ENCODE measurements around the gene CHD9NB. TPM values are rescaled to one million over a fixed set of nuclear protein-coding genes. Genes with fewer than 3 reads are reported as not detected.

CHD9NB gene
- total and polyA plus RNA-seq, 2 experiments from 2014 or later: 0.81 to 2.3 TPM

DNA sequence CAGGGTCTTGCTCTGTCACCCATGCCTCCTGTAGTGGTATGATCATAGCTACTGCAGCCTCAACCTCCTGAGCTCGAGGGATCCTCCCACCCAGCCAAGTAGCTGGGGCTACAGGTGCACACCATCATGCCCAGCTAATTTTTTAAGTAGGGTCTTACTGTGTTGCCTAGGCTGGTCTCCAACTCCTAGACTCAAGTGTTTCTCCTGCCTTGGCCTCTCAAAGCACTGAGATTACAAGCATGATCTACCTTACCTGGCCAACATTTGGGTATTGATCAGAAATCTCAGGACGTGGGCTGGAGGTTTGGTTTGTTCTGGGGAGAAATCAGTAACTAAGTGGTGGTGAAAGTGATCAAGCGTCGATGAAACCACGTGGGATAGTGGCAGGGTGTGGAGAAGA lies 6.2 kb upstream of the CHD9NB start:
- Histone ChIP-seq H3K9me2 (replicated peaks; ENCODE audit: insufficient read depth) (no peaks in the 10 kb centered on the region), H3K4me1 (ENCODE audit: insufficient read depth) (peaks cover 13% of the 10 kb centered on the region), H3K27ac (peak overlapping the region; percentile 61), H3K27me3 (no peaks in the 10 kb centered on the region), H4K20me1 (ENCODE audit: insufficient read depth, poor library complexity, severe bottlenecking) (no peaks in the 10 kb centered on the region), H3K4me3 (no peak overlapping the region), H3K9me3 (ENCODE audit: low read depth) (no peaks in the 10 kb centered on the region), H3K36me3 (replicated peaks; ENCODE audit: insufficient read depth, low read depth) (no peaks in the 10 kb centered on the region), H3K79me2 (peaks cover 77% of the 10 kb centered on the region), H2AFZ (no peak overlapping the region), H3K4me2 (no peak overlapping the region)
- DNase-seq (ENCODE audit: low spot score): no peak
- TF ChIP-seq, protein P1, sequence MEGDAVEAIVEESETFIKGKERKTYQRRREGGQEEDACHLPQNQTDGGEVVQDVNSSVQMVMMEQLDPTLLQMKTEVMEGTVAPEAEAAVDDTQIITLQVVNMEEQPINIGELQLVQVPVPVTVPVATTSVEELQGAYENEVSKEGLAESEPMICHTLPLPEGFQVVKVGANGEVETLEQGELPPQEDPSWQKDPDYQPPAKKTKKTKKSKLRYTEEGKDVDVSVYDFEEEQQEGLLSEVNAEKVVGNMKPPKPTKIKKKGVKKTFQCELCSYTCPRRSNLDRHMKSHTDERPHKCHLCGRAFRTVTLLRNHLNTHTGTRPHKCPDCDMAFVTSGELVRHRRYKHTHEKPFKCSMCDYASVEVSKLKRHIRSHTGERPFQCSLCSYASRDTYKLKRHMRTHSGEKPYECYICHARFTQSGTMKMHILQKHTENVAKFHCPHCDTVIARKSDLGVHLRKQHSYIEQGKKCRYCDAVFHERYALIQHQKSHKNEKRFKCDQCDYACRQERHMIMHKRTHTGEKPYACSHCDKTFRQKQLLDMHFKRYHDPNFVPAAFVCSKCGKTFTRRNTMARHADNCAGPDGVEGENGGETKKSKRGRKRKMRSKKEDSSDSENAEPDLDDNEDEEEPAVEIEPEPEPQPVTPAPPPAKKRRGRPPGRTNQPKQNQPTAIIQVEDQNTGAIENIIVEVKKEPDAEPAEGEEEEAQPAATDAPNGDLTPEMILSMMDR (IDR thresholded peaks at IDR 0.05; ENCODE audit: poor library complexity): no peak
- TF ChIP-seq EZH2 (IDR thresholded peaks at IDR 0.05; ENCODE audit: borderline replicate concordance) (no peak), EZH2phosphoT487 (IDR thresholded peaks at IDR 0.05; ENCODE audit: low read depth, severe bottlenecking, unreplicated experiment) (no peak)
- WGBS (ENCODE audit: low lambda C conversion rate, missing lambda C conversion rate): 88% methylated on average over 5 of the region's 5 CpGs

DNA sequence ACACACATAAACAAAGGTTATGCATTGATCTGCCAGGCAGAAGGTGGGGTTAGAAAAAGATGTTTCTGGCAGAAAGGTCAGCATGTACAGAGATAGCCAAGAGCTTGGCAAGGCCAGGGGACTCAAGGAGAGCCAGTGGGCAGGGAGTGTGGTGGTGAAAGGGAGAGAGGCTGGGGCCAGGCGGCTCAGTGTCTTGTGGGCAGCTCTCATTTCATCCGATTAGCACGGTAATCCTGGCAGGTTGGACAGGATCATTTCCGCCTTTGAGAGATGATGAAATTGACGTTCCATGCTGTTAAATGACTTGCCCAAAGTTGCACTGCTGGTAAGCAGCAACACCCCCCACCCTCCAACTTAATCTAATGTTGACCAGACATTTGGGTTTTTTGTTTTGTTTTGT lies 5.7 kb upstream of the CHD9NB start:
- H3K79me2 ChIP-seq: peaks cover 73% of the 10 kb centered on the region
- DNase-seq (ENCODE audit: low spot score): no peak
- H3K9me2 ChIP-seq (replicated peaks; ENCODE audit: insufficient read depth): no peaks in the 10 kb centered on the region
- H2AFZ ChIP-seq: no peak overlapping the region
- peaks cover 15% of the 10 kb centered on the region for H3K4me1 ChIP-seq (ENCODE audit: insufficient read depth)
- H3K4me2 ChIP-seq: no peak overlapping the region
- no peaks in the 10 kb centered on the region for H3K36me3 ChIP-seq (replicated peaks; ENCODE audit: insufficient read depth, low read depth)
- no peak overlapping the region for H3K4me3 ChIP-seq
- H4K20me1 ChIP-seq (ENCODE audit: insufficient read depth, poor library complexity, severe bottlenecking): no peaks in the 10 kb centered on the region
- no peaks in the 10 kb centered on the region for H3K9me3 ChIP-seq (ENCODE audit: low read depth)
- H3K27me3 ChIP-seq: no peaks in the 10 kb centered on the region
- peak overlapping the region; percentile 61 for H3K27ac ChIP-seq
- WGBS (ENCODE audit: low lambda C conversion rate, missing lambda C conversion rate): 84% methylated on average over 5 of the region's 5 CpGs
- no peak for TF ChIP-seq EZH2phosphoT487 (IDR thresholded peaks at IDR 0.05; ENCODE audit: low read depth, severe bottlenecking, unreplicated experiment)
- no peak for TF ChIP-seq EZH2 (IDR thresholded peaks at IDR 0.05; ENCODE audit: borderline replicate concordance)
- TF ChIP-seq, protein P1 (IDR thresholded peaks at IDR 0.05; ENCODE audit: poor library complexity): no peak

DNA sequence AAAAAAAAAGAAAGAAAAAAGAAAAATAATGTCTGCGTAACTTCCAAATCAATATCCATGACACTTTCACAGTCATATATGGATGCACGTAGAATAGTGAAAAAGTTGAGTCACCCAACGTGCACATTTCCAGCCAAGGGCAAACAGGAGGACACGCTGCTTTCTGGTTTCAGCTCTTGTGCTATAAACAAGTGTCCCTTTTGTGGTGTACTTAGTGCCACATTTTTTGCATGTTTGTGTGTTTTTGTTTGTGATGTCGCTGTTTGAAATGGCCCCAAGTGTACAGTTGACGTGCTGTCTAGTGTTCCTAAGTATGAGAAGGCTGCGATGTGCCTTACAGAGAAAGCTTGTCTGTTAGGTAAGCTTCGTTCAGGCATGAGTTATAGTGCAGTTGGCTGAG lies 5.0 kb upstream of the CHD9NB start:
- no peak overlapping the region for H2AFZ ChIP-seq
- TF ChIP-seq, protein P1 (IDR thresholded peaks at IDR 0.05; ENCODE audit: poor library complexity): no peak
- TF ChIP-seq EZH2phosphoT487 (IDR thresholded peaks at IDR 0.05; ENCODE audit: low read depth, severe bottlenecking, unreplicated experiment): no peak
- TF ChIP-seq EZH2 (IDR thresholded peaks at IDR 0.05; ENCODE audit: borderline replicate concordance): no peak
- H3K36me3 ChIP-seq (replicated peaks; ENCODE audit: insufficient read depth, low read depth): no peaks in the 10 kb centered on the region
- H3K4me2 ChIP-seq: no peak overlapping the region
- DNase-seq (ENCODE audit: low spot score): no peak
- WGBS (ENCODE audit: low lambda C conversion rate, missing lambda C conversion rate): 84% methylated on average over 8 of the region's 8 CpGs
- no peak overlapping the region for H3K4me3 ChIP-seq
- H3K9me3 ChIP-seq (ENCODE audit: low read depth): no peaks in the 10 kb centered on the region
- peaks cover 16% of the 10 kb centered on the region for H3K4me1 ChIP-seq (ENCODE audit: insufficient read depth)
- no peaks in the 10 kb centered on the region for H3K27me3 ChIP-seq
- no peaks in the 10 kb centered on the region for H3K9me2 ChIP-seq (replicated peaks; ENCODE audit: insufficient read depth)
- H3K27ac ChIP-seq: no peak overlapping the region
- H3K79me2 ChIP-seq: peaks cover 66% of the 10 kb centered on the region
- no peaks in the 10 kb centered on the region for H4K20me1 ChIP-seq (ENCODE audit: insufficient read depth, poor library complexity, severe bottlenecking)
